Stimulated activated CD8-positive, alpha-beta memory T cell treated with anti-CD3 and anti-CD28 coated beads, Interleukin-4, amount 100 ng/mL, for 48 hours (primary cell): ENCODE measurements around the gene FANCE.
A peak's percentile ranks its signal among the peaks of the same experiment; 100 is the strongest.

Experiments used
- DNase-seq: peaks from one replicate; pipeline ENCODE4 v3.0.0-alpha.2; 2020

FANCE gene

DNA sequence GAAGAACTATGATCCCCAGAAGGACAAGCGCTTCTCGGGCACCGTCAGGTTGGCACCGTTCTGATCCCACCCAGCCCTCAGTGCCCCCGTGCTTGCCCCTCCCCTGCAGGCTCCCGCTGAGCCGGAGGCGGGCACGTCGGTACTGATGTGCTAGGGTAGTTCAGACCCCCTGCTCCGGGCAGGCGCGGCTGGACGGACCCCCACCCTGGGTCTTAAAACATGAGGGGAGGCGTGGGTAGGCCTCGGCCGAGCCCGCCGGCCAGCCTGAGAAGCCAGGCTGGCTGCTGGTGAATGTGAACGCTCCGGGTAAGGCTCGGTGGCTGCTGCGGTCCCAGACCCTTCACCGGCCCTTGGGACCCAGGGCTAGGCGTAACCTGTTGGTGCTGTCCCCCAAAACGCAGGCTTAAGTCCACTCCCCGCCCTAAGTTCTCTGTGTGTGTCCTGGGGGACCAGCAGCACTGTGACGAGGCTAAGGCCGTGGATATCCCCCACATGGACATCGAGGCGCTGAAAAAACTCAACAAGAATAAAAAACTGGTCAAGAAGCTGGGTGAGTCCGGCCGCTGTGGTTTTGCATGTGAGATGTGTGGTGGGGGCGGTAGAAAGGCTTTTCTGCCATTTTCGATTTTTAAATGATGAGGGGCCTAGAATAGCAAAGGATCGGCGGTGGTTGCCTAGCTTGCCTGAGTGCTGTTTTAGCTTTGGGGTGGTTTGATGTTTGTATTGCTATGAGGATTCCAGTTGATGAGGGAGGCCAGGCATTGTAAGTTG lies 17.0 kb downstream of the FANCE start:
- DNase-seq, result peak; percentile 44

DNA sequence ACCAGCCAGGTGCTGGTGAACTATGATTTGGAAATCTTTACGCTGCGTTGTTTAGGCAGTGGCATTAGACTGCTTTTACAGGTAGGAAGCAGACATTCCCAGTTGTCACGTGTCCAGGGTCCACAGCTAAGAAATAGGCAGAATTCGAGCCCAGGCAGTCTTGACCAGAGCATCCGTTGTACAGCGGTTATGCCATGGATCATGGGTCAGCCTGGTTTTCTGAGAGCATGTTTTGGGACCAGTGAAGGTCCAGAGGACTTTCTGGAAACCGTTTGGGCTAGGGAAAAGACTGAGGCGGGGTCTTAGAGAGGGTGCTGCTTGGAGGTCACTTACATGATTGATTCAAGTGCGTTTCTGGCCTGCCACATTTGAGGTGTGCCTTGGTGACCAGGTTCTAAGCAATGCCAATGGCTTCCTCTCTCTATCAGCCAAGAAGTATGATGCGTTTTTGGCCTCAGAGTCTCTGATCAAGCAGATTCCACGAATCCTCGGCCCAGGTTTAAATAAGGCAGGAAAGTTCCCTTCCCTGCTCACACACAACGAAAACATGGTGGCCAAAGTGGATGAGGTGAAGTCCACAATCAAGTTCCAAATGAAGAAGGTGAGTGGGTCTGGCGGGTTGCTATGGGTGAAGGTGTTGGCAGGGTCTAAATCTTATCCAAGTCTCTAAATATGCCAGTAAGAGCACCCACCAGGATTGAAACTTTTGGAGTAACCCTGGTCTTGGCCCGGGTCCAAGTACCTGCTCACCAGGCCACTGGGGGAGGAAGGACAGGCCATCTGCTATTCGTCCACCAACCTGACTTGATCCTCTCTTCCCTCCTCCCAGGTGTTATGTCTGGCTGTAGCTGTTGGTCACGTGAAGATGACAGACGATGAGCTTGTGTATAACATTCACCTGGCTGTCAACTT lies 17.9 kb downstream of the FANCE start:
- peak; percentile 45 for DNase-seq

DNA sequence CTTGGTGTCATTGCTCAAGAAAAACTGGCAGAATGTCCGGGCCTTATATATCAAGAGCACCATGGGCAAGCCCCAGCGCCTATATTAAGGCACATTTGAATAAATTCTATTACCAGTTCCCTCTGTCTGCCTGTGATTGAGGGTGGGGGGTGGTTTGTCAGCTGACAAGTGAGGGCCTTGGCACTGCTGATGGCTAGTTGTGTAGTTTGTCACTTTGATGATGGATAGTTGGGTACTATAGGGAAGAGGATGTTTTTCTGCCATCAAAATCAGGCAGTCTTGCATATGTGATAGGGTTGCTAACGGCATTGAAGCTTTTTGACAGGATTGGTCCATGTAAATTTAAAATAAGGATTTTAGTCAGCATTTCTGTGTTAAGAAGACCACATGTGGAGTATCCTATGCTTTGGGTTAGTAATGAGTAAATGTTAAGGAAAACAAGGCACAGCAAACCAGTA lies 18.6 kb downstream of the FANCE start:
- no peak for DNase-seq

DNA sequence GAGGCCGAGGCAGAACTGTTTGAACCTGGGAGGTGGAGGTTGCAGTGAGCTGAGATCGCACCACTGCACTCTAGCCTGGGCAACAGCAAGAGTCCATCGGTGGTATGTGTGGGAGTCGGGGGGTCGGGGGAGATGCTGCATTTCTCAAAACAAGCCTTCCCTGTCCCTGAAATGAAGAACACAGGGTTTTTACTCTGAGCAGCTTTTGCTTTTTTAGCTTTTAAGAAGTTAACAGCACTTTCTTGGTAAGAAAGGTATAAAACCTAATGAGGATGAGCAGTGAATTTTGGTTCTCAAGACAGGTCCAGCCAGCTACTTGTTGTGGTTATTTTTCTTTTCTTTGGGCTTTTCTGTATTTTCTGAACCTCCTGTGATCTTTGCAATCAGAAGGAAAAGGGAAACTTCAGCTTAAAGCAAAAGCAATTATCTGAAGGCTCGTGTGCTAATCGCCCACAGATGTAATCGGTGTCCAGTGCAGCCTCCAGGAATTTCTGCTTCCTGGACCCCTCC lies 19.8 kb downstream of the FANCE start:
- peak; percentile 30 for DNase-seq

DNA sequence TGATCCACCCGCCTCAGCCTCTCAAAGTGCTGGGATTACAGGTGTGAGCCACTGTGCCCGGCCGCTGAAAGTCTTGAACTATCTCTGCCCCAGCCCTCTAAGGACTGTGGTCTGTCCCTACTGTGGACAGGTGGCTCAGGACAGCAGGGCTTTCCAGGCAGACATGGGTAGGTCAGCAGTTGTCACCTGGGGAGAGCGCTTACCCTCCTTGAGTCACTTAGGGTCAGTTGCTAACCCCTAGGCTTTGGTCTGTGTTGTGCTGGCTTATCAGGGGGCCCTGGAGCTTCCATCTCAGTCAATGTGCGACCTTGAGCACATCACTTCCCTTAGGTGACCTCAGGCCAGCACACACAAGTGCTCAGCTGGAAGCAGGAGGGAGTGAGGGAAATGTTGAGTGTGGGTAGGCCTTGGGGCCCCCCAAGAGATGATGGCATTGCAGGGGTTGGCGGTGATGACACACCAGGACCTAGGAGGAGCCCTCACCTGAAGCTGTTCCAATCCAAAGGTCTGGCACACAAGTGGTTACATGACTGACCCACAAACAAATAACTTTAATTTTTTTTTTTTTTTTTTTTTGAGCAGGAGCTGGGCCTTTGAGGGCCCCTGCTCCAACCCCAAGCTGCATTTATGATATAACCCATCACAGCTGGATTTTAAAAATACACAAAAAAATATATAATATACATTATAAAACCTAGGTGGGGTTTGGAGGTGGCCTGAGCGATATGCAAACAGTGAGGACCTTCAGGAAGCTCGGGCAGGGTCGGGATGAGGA lies 21.1 kb downstream of the FANCE start:
- peak; percentile 62 for DNase-seq

DNA sequence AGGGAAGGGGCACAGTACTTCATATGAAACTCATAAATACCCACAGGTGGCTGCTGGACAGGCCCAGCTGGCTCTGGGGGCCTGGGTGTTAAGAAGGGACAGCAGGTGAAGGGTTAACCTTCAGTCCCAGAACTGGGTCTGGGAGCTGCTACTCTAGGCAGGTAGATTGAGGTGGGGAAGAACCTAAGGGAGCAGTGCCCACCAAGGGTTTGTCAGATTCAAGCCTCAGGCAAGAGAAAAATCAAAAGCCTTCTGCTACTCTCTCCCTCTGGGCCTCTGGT lies 21.7 kb downstream of the FANCE start:
- no peak for DNase-seq

DNA sequence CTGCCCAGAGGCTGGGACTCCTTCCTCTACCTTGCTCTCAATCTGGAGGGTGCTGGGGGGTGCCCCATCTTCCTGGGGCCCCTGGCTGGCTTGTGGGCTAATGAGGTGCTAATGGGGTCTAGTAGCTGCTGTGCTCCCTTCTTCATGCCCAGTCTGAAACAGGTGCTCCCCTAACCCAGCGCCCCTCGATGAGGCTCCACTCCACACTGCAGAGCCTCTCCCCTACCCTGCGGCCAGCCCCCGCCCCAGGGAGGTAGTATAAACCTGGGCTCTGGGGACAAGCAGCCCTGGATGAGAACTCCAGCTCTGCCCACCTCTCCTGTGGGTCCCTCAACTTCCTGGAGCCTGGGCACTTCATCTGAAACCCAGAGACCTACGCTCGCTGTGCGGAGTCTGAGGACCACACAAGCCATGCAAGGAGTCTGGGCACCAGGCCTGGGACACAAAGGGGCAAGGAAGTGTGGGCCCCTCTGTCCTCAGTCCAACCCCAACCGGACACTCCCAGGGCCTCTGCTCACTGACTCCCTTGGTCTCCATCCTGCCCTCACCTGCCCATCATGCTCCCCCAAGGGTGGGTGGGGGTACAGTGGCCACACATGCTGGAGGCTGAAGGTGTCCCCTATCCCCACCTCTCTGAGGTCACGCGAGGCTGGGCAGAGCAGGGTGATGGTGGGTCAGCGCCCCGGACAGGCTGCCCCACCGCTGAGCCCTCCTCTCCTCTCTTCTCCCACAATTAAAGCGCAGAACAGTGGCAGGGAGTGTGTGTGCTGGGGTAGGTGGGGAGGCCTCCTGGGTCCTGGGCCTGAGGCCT lies 22.2 kb downstream of the FANCE start:
- DNase-seq, result peak; percentile 60

DNA sequence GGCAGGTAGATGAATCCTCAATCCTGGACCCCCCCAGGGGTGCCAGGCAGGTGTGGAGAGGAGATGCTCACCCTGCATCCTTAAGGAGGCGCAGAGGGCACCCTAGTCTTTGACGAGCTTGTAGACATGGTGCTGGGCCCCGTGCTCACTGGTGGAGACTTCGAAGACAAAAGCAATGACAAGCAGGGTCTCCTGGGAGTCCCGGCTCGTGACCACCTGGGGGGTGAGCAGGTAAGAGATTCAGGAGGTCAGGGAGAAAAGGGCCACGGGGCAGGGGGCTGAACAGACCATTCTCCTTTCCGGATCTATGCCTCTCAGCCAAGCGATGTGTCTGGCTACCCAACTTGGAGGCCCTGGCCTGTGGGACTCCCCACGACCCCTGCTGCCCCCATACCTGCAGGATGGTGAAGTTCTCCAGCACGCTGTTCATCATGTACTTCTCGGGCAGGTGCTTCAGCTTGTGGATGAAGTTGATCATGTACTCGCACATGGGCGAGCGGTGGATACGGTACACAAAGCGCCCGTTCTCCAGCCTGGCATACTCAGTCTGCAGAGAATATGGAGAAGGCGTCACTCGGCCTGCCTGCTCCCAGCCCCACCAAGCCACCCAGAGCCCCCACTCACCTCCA lies 22.9 kb downstream of the FANCE start:
- DNase-seq, result peak; percentile 41

DNA sequence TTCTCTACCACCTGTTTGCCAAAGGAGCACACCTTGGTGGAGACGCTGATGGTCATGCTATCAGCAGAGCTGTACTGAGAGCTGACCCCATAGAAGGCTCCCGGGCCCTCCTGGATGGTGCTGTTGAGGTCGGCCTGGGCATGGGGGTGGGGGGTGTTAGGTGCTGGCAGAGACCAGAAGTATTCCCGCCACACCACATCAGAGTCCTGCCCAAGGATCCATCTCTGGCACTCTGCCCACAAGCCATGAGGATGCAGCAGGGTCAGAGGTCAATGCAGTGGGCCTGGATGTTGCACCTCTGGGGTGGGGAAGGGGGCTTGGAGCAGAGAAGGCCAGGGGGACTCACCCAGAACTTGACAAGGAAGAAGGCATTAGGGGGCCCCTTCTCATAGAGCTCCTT lies 23.4 kb downstream of the FANCE start:
- DNase-seq, result no peak

DNA sequence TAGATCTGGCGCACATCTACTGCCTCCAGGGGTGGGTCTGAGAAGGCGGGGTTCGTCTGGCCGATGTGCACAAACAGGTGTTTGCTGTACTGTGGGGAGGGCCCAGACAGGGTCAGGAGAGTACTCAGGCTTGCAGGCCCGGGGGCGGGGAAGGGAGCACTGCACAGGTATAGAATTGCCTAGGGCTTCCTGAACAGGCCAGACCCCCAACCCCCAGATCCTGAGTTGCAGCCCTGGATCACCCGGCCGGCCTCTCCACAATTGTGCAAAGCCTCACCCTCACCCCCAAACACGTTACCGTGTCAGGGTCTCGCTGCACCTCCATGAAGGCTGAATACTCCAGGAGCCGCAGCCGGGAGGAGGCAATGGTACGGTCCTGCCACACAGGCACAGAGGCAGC lies 23.9 kb downstream of the FANCE start:
- DNase-seq, result peak; percentile 31

DNA sequence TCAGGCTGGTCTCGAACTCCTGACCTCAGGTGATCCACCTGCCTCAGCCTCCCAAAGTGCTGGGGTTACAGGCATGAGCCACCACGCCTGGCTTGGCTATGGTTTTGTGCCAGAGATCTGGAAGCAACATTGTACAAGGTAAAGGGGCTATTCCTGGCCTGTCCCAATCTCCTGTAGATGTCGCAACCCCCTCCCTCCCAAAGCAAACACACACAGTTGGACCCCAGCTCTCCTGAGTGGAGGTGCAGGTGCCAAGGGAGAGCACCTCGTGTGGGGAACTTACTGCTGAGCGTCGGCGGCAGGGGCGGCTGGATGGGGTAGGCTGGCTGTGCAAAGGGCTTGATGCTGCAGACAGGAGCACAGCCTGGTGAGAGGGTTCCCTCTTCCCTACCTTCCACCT lies 24.9 kb downstream of the FANCE start:
- no peak for DNase-seq

DNA sequence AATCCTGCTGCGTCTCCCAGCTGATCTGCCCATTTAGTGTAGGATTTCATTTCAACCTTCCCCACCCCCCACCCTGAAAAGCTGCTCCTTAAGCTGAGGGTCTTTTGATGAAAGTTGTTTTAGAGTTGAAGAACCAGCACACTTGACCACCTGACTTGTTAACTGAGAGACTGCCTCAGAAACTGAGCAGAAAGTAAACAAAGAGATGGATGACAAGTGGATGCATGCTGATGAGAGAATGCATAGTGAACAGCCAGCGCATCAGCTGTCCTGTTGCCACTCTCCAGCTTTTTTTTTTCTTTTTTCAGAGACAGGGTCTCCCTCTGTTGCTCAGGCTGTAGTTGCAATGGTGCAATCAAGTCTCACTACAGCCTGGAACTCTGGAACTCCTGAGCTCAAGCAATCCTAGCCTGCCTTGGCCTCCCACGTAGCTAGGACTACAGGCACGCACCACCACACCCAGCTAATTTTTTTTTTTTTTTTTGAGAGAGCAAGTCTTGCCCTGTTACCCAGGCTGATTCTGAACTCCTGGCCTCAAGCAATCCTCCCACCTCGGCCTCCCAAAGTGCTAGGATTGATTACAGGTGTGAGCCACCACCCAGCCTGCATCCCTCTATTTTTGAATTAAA lies 25.5 kb downstream of the FANCE start:
- DNase-seq, result no peak

DNA sequence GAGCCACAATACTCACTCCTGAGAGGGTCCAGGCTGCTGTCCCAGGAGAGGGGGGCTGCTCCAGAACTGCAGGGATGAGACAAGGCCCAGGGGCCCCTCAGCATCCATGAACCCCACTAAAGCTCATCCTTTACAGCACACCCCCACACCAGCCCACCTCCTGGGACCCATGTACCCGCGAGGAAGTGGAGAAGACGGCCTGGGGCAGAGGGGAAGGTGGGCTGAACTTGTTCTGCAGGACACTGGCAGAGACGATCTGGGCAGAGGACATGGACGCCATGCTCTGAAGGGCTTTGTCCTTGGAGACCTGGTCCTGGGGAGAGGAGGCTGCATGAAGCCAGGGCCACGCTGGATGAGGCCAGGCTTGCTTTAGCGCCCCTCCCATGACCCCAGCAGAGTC lies 26.1 kb downstream of the FANCE start:
- DNase-seq, result no peak

DNA sequence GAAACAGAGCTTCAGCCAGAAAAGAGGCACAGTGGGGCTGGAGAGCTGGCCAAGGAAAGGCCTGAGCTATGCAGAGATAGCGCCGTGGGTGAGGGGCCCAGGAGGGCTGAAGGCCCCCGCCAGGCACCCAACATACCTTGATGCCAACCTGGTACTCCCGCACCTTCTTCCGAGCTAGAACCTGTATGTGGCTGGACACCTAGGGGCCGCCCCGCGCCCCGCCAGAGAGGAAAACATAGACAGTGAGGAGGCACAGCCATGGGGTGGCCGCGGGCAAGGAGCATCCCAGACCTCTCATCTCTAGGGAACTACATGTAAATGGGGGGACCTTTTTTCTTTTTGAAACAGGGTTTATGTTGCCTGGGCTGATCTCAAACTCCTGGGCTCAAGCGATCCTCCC lies 28.0 kb downstream of the FANCE start:
- DNase-seq, result no peak

DNA sequence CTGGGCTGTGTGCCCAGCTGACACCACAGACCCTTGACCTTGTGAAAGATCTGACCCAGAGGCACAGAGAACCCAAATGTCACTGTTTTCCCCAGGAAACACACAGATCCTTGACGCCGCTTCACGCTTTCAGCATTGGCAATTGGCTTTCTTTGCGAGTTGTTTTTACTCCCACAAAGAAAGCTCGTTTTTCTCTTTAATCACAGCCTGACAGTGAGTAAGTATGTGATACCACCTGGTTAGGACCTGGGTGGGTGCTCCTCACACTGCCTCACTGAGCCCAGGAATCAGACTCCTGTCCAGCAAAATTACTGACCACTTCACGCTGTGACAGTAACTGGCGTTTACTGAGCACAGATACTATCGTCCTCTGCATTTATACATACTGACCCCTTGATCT lies 29.1 kb downstream of the FANCE start:
- no peak for DNase-seq

DNA sequence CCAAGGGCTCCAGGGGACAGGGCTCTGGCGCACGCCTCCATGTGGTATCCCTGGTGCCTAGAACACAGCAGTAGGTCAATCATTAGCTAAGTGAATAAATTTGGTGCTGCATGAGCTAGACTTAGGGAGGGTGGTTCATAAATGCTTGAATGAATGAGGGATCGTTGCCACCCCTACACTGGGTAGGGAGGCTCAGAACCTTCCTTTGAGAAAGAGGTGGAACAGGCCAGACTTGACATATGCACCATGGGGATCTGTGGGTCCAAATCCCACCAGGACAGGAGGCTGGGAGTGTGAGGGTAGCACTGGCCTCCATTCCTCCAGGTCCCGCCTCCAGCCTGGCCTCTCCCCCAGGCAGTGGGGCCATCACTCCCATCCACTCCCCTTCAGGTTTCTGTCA lies 30.9 kb downstream of the FANCE start:
- DNase-seq, result no peak

DNA sequence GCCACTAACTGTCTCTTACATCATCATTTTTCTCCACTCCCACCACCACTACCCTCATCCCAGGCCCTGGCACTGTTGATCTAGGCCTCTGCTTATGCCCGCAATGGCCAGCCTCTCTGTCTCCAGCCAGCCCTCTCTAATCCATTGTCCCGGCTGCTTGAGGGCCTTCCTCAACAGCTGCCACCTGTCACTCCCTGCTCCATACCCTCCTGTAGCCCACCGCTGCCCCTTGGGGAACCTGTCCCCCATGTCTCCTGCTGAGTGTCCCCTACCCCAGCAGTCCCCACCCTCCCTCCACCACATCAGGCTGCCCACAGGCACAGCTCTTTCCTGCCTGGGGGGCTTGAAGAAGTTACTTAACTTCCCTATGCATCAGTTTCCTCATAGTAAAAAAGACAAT lies 31.4 kb downstream of the FANCE start:
- no peak for DNase-seq

DNA sequence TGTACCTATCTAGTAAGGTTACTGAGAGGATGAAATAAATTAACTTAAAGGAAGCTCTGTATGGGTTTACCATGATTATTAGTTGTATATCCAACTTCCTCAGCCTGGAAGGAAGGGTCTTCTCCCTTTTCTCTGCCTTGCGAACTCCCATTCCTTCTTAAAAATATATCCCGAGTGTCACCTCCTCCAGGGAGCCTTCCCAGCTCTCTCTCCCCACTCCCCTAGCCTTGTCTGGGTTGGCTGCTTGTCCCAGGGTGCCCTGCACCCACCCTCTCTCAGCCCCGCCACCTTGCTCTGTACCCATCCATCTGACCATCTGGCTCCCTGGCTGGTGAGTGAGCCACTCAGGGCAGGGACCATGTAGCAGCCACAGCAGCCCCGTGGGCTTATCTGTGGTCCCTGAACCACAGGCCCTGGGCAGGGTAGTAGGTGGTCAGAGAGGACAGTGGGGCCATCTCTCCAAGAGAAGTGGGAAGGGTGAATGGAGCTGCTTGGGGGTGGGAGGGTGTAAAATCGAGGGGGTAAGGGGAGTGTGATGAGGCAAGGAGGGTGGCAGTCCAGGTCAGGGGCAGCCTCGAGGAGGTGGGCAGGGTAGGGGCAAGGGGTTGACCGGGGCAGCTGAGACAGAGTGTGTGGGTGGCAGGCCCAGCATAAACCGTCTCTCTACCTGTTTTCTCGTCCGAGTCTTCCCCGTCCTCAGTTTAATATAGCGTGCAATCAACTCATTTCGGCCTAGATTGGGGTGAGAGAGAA lies 31.9 kb downstream of the FANCE start:
- no peak for DNase-seq

DNA sequence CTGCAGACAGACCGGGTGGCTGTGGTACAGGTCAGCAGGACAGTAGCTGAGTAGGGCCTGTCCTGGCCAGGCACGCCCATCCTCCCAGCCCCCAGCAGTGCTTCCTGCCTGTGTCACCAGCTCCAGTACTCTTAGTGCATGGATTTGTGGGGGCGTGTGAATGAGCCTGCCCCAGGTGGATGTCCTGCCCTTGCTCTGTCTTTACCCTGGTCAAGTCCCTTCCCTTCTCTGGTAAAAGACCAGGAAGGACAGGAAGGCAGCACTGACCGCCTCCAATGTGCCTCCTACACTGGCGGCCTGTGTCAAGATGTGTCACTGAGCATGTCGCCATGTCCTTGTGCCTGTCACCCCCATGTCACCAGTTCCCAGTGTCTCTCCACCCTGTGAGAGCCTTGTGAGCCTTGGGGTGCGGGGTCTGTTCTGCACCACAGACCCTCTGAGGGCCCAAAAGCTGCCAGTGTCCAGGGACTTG lies 32.8 kb downstream of the FANCE start:
- no peak for DNase-seq

DNA sequence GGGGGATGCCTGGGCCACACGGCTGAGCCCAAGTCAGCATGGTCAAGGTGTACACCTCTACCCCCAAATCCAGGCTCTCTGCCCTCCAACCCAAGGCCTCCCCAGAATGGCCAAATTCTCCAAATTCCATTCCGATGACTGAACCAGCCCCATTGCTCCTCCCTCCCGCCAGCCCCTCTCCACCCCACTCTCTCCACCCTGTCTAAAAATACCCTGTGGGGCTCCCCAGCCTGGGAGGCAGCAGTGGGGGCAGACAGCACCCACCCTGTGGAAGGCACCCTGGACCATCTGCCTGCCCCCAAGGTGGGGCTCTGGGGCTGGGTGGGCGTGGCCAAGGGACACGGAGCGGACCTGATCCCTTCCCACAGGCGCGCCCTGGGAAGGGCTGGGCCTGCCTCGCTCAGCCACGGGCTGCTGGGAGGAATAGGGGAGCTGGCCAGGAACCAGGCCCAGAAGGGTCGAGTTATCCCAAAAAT lies 33.3 kb downstream of the FANCE start:
- DNase-seq, result no peak
